ENCODE measurements around the gene RFC1.
A peak's percentile ranks its signal among the peaks of the same experiment; 100 is the strongest.

The RFC1 gene

GRCh38 chr4:39256436-39256835, 109.7 kb downstream of the RFC1 start:
- TF ChIP-seq CTCF (IDR thresholded peaks at IDR 0.05; ENCODE audit: low read depth, low read length), result no peak
- Histone ChIP-seq H3K36me3 (peaks cover 21% of the 10 kb centered on the region), H3K4me3 (ENCODE audit: low read depth, low read length) (no peak overlapping the region), H3K27ac (no peak overlapping the region), H3K27me3 (ENCODE audit: insufficient read depth, low read depth, severe bottlenecking) (no peaks in the 10 kb centered on the region), H3K9me3 (ENCODE audit: severe bottlenecking) (peaks cover 3% of the 10 kb centered on the region)
- DNase-seq, result no peak

DNA sequence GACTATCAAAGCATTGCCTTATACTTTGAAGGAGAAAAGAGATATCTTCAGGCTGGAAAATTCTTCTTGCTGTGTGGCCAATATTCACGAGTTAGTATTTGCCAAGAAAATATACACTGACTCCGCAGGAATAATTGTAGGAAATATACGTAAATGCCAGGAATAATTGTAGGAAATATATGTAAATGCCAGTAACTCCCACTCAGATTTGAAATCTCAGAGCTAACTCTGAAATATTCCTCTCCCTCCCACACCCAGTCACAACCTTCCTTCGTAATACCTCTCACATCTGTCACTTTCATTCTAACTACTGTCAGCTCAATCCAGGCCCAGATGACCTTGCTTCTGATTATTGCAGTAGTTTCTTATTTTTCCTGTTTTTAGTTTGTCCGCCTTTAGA, 110.3 kb downstream of the RFC1 start:
- Histone ChIP-seq H3K36me3 (peaks cover 19% of the 10 kb centered on the region), H3K4me3 (ENCODE audit: low read depth, low read length) (no peak overlapping the region), H3K9me3 (ENCODE audit: severe bottlenecking) (peaks cover 3% of the 10 kb centered on the region), H3K27ac (no peak overlapping the region), H3K27me3 (ENCODE audit: insufficient read depth, low read depth, severe bottlenecking) (no peaks in the 10 kb centered on the region)
- no peak for DNase-seq
- TF ChIP-seq CTCF (IDR thresholded peaks at IDR 0.05; ENCODE audit: low read depth, low read length), result no peak

GRCh38 chr4:39255266-39255665, 110.9 kb downstream of the RFC1 start:
- Histone ChIP-seq H3K27ac (no peak overlapping the region), H3K36me3 (peaks cover 19% of the 10 kb centered on the region), H3K27me3 (ENCODE audit: insufficient read depth, low read depth, severe bottlenecking) (no peaks in the 10 kb centered on the region), H3K4me3 (ENCODE audit: low read depth, low read length) (no peak overlapping the region), H3K9me3 (ENCODE audit: severe bottlenecking) (peaks cover 3% of the 10 kb centered on the region)
- no peak for DNase-seq
- TF ChIP-seq CTCF (IDR thresholded peaks at IDR 0.05; ENCODE audit: low read depth, low read length), result peak; percentile 15; the same call in 1 of the 2 replicates

GRCh38 chr4:39243462-39243861, 122.7 kb downstream of the RFC1 start:
- Histone ChIP-seq H3K4me3 (ENCODE audit: low read depth, low read length) (no peak overlapping the region), H3K27me3 (ENCODE audit: insufficient read depth, low read depth, severe bottlenecking) (no peaks in the 10 kb centered on the region), H3K9me3 (ENCODE audit: severe bottlenecking) (peaks cover 10% of the 10 kb centered on the region), H3K27ac (no peak overlapping the region), H3K36me3 (peaks cover 25% of the 10 kb centered on the region)
- DNase-seq, result no peak
- no peak for TF ChIP-seq CTCF (IDR thresholded peaks at IDR 0.05; ENCODE audit: low read depth, low read length)
